HepG2 (cell line): ENCODE measurements around the gene FADD. TPM values are rescaled to one million over a fixed set of nuclear protein-coding genes. Genes with fewer than 3 reads are reported as not detected.

Source experiments
- ATAC-seq: fragments of 200-7000 bp; cut with Tn5 transposase; 3 replicates; pipeline ENCODE4 v1.9.1; 2020; ENCODE audit warnings: mild to moderate bottlenecking, moderate library complexity
- BruUV-seq: library from RNA; stranded (reverse); fragments of 400-500 nt; replicated peaks from 2 replicates; lab custom pipeline; 2021; lab: Mats Ljungman, UMichigan
- CTCF ChIA-PET: fragments of 300-600 bp; formaldehyde crosslinking; extraction: SDS; loops from one replicate; lab custom pipeline; 2021; ENCODE audit warnings: low total read pairs, inconsistent platforms, low intra/inter-chr PET ratio; lab: Yijun Ruan, JAX
- POLR2A ChIA-PET: fragments of 350-600 bp; sonication (Branson Sonifier 250); formaldehyde crosslinking; loops from one replicate; lab custom pipeline; 2020; ENCODE audit warnings: antibody characterized with exemption, inconsistent platforms; lab: Yijun Ruan, JAX
- DNase-seq: peaks from one replicate; pipeline ENCODE4 v3.0.0-alpha.2; 2015; ENCODE audit warnings: low spot score
- FAIRE-seq: peaks from 3 replicates; lab custom pipeline; 2011; peaks lifted over from hg19 to GRCh38; lab: Jason Lieb, UNC
- H2AFZ ChIP-seq: one replicate; pipeline ENCODE4 v1.6.1; 2011; ENCODE audit warnings: low read length, inconsistent platforms
- H3K27ac ChIP-seq: fragments of 300-600 bp; 3 replicates; pipeline ENCODE4 v1.8.0; 2011; ENCODE audit warnings: mixed run types, mild to moderate bottlenecking, mixed read lengths, low read length, inconsistent platforms; ENCODE audit not compliant: insufficient read depth; ENCODE audit errors: extremely low read length
- H3K27me3 ChIP-seq, 2 experiments: fragments of 200-600 bp in 1 of 2; 2 replicates in 1 of 2; 3 replicates in 1 of 2; pipeline versions ENCODE4 v1.6.0 to v1.8.0; 2011; ENCODE audit warnings: low read length in 2 of 2, mild to moderate bottlenecking in 2 of 2, moderate library complexity in 2 of 2, inconsistent platforms in 1 of 2; ENCODE audit not compliant: insufficient read depth in 2 of 2, control insufficient read depth in 1 of 2
- H3K36me3 ChIP-seq, 2 experiments: fragments of 200-600 bp in 1 of 2; replicated peaks in 1 of 2; 2 replicates in 1 of 2; 3 replicates in 1 of 2; pipeline versions ENCODE4 v1.5.1 to v1.8.0; 2011; ENCODE audit warnings: low read length in 2 of 2, inconsistent platforms in 1 of 2; ENCODE audit not compliant: insufficient read depth in 2 of 2, control insufficient read depth in 1 of 2
- H3K4me1 ChIP-seq: 2 replicates; pipeline ENCODE4 v1.5.1; 2012; ENCODE audit warnings: low read length, inconsistent platforms; ENCODE audit not compliant: insufficient read depth
- H3K4me2 ChIP-seq: 2 replicates; pipeline ENCODE4 v1.6.0; 2011; ENCODE audit warnings: low read depth, low read length, inconsistent platforms
- H3K4me3 ChIP-seq, 3 experiments: fragments of 200-600 bp in 1 of 3; sonication (generic), shearing (Covaris generic) in 1 of 3; replicated peaks in 1 of 3; 2 replicates each; pipeline ENCODE4 v1.5.1; 2011 to 2016; ENCODE audit warnings: low read length in 3 of 3, inconsistent platforms in 2 of 3, low read depth in 2 of 3, mild to moderate bottlenecking in 2 of 3, control low read depth in 1 of 3, mixed read lengths in 1 of 3; ENCODE audit not compliant: insufficient read depth in 1 of 3
- H3K79me2 ChIP-seq: one replicate; pipeline ENCODE4 v1.6.1; 2011; ENCODE audit warnings: low read length, inconsistent platforms; ENCODE audit not compliant: insufficient read depth
- H3K9ac ChIP-seq: 2 replicates; pipeline ENCODE4 v1.6.0; 2011; ENCODE audit warnings: mild to moderate bottlenecking, low read depth, low read length, inconsistent platforms; ENCODE audit not compliant: insufficient read depth
- H3K9me3 ChIP-seq: 2 replicates; pipeline ENCODE4 v1.5.1; 2012; ENCODE audit warnings: mild to moderate bottlenecking, low read length
- H4K20me1 ChIP-seq: 2 replicates; pipeline ENCODE4 v1.6.0; 2011; ENCODE audit warnings: inconsistent platforms, mild to moderate bottlenecking, low read length, moderate library complexity; ENCODE audit not compliant: insufficient read depth
- ATF7 ChIP-seq, 2 experiments: fragments of 450-650 bp in 1 of 2; sonication (generic) in 1 of 2; formaldehyde crosslinking in 1 of 2; IDR thresholded peaks; 2 replicates each; pipeline versions ENCODE4 v1.4.0 to v1.6.1; 2016 to 2020; ENCODE audit warnings: antibody characterized with exemption in 1 of 2, mild to moderate bottlenecking in 1 of 2, missing genetic modification reagents in 1 of 2
- FOXM1 ChIP-seq: sonication (generic); formaldehyde crosslinking; IDR thresholded peaks from 2 replicates; pipeline ENCODE4 v1.5.0; 2020; ENCODE audit warnings: missing genetic modification reagents
- MEIS2 ChIP-seq: sonication (generic); formaldehyde crosslinking; IDR thresholded peaks from 2 replicates; pipeline ENCODE4 v1.9.0; 2021; ENCODE audit warnings: mild to moderate bottlenecking, missing genetic modification reagents
- NFE2L1 ChIP-seq: sonication (generic); formaldehyde crosslinking; IDR thresholded peaks from 2 replicates; pipeline ENCODE4 v1.4.0; 2020; ENCODE audit warnings: missing genetic modification reagents, mild to moderate bottlenecking, borderline replicate concordance
- PHF20 ChIP-seq: sonication (generic); formaldehyde crosslinking; IDR thresholded peaks from 2 replicates; pipeline ENCODE4 v1.5.0; 2020; ENCODE audit warnings: mild to moderate bottlenecking, missing genetic modification reagents
- TOPORS ChIP-seq: sonication (generic); formaldehyde crosslinking; IDR thresholded peaks from 2 replicates; pipeline ENCODE4 v1.8.0; 2023; ENCODE audit warnings: mild to moderate bottlenecking, missing genetic modification reagents
- ZBTB42 ChIP-seq: sonication (generic); formaldehyde crosslinking; IDR thresholded peaks from 2 replicates; pipeline ENCODE4 v1.5.0; 2020; ENCODE audit warnings: mild to moderate bottlenecking, missing genetic modification reagents
- ZNF205 ChIP-seq: IDR thresholded peaks from 2 replicates; pipeline ENCODE4 v1.6.1; 2018; ENCODE audit warnings: missing biosample characterization, missing genetic modification reagents
- ZNF496 ChIP-seq: sonication (generic); formaldehyde crosslinking; IDR thresholded peaks from 2 replicates; pipeline ENCODE4 v1.8.1; 2023; ENCODE audit warnings: mild to moderate bottlenecking, moderate library complexity, missing genetic modification reagents; ENCODE audit not compliant: insufficient replicate concordance
- ZNF775 ChIP-seq: sonication (generic); formaldehyde crosslinking; IDR thresholded peaks from 2 replicates; pipeline ENCODE4 v1.4.0; 2020; ENCODE audit warnings: missing genetic modification reagents, mild to moderate bottlenecking, moderate library complexity, borderline replicate concordance
- ZNF816 ChIP-seq: sonication (generic); formaldehyde crosslinking; IDR thresholded peaks from 2 replicates; pipeline ENCODE4 v1.8.0; 2022; ENCODE audit warnings: missing genetic modification reagents, mild to moderate bottlenecking, borderline replicate concordance
- WGBS: methylation state at CpG from one replicate; pipeline ENCODE4 v1.1.6; 2017; ENCODE audit warnings: low lambda C conversion rate; 5-methylcytosine and 5-hydroxymethylcytosine counted together
- in situ Hi-C: cut with HindIII; loops from 2 replicates; pipeline ENCODE4 v1.10.0; 2017; ENCODE audit warnings: low pct_unique_long_range_greater_than_20kb; ENCODE audit not compliant: extremely low pct_ligation_motif_present
- intact Hi-C: fragments of 100-400 bp; cut with micrococcal nuclease; formaldehyde crosslinking; loops from one replicate; pipeline ENCODE4 v1.10.0; 2022; ENCODE audit not compliant: unreplicated experiment
- polyA plus RNA-seq, 8 experiments: library from polyadenylated mRNA; depleted of rRNA in 3 of 8; stranded (reverse) in 7 of 8; unstranded in 1 of 8; fragments of >200 nt; fragmentation: Illumina TruSeq in 4 of 8; extraction: Trizol in 4 of 8; gene quantifications; 2 replicates each; pipeline versions ENCODE4 v1.2.1 to v1.2.3, GENCODE V29; 2011 to 2016; ENCODE audit warnings: low read depth in 4 of 8, missing spikeins in 1 of 8, mixed read lengths in 1 of 8; ENCODE audit not compliant: insufficient read depth in 1 of 8
- total RNA-seq, 5 experiments: library from RNA; depleted of rRNA; stranded (reverse); fragments of >200 nt; fragmentation: Illumina TruSeq; extraction: Trizol; gene quantifications; 2 replicates each; pipeline ENCODE4 v1.2.3, GENCODE V29; 2016; ENCODE audit warnings: low read depth in 1 of 5
- TF ChIP-seq, protein P1 (sequence below): sonication (generic); formaldehyde crosslinking; IDR thresholded peaks from 2 replicates; pipeline ENCODE4 v1.4.0; 2020; ENCODE audit warnings: missing genetic modification reagents
- TF ChIP-seq, protein P2 (sequence below): sonication (generic); formaldehyde crosslinking; IDR thresholded peaks from 2 replicates; pipeline ENCODE4 v1.4.0; 2020; ENCODE audit warnings: missing genetic modification reagents
- TF ChIP-seq, protein P3 (sequence below): sonication (generic); formaldehyde crosslinking; IDR thresholded peaks from 2 replicates; pipeline ENCODE4 v1.4.0; 2020; ENCODE audit warnings: mild to moderate bottlenecking, missing genetic modification reagents

FADD gene
- total and polyA plus RNA-seq, 2 of the 13 experiments (the other 11 are each of a cell fraction or from before 2014, with no cell fraction given), result 14.2 to 22.2 TPM

DNA sequence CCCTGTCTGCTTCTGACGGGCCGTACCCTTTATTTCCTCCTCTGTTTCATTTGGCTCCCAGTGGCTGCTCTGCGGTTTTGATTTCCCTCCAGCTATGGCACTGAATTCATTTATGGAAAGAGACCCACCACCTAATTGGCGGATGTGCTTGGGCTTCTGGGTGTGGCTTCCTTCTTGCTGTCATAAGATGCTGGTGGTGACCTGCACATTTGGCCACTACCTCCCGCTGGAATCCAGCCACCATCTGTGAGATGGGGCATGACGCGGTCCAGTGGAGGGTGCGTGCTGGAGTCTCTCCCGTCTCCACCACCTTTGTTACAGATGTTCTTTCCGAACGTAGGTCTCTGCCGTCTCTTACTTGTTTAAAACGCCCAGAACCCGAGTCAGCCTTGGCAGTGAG, 47.7 kb upstream of the FADD start:
- no peak for ATAC-seq
- no peaks in the 10 kb centered on the region; the same call in 1 of the 2 replicates for H4K20me1 ChIP-seq
- intact Hi-C loops (no loop called here), in situ Hi-C loops (no loop called here)
- no peak overlapping the region for H2AFZ ChIP-seq
- BruUV-seq, result no TSS peak
- CTCF ChIA-PET, result no interaction called here
- H3K4me3 ChIP-seq, result no peak overlapping the region
- H3K36me3 ChIP-seq, result no peaks in the 10 kb centered on the region
- peaks cover 8 to 49% of the 10 kb centered on the region in 2 experiments; a peak in 3 of 5 replicates for H3K27me3 ChIP-seq
- no peak for DNase-seq
- H3K27ac ChIP-seq, result no peak overlapping the region
- H3K79me2 ChIP-seq, result no peaks in the 10 kb centered on the region
- TF ChIP-seq NFE2L1 (CRISPR knock-in tag) (no peak), ZNF816 (CRISPR knock-in tag) (no peak), ZNF775 (no peak), ZNF496 (CRISPR knock-in tag) (no peak), TOPORS (CRISPR knock-in tag) (no peak), ZNF205 (CRISPR knock-in tag) (no peak), FOXM1 (CRISPR knock-in tag) (no peak), ATF7 (IDR thresholded peaks at IDR 0.05) (no peak), ATF7 (CRISPR knock-in tag; IDR thresholded peaks at IDR 0.05) (no peak), ZBTB42 (CRISPR knock-in tag) (no peak), MEIS2 (no peak), PHF20 (no peak)
- TF ChIP-seq, protein P1, sequence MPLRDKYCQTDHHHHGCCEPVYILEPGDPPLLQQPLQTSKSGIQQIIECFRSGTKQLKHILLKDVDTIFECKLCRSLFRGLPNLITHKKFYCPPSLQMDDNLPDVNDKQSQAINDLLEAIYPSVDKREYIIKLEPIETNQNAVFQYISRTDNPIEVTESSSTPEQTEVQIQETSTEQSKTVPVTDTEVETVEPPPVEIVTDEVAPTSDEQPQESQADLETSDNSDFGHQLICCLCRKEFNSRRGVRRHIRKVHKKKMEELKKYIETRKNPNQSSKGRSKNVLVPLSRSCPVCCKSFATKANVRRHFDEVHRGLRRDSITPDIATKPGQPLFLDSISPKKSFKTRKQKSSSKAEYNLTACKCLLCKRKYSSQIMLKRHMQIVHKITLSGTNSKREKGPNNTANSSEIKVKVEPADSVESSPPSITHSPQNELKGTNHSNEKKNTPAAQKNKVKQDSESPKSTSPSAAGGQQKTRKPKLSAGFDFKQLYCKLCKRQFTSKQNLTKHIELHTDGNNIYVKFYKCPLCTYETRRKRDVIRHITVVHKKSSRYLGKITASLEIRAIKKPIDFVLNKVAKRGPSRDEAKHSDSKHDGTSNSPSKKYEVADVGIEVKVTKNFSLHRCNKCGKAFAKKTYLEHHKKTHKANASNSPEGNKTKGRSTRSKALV (CRISPR knock-in tag), result no peak
- TF ChIP-seq, protein P2, sequence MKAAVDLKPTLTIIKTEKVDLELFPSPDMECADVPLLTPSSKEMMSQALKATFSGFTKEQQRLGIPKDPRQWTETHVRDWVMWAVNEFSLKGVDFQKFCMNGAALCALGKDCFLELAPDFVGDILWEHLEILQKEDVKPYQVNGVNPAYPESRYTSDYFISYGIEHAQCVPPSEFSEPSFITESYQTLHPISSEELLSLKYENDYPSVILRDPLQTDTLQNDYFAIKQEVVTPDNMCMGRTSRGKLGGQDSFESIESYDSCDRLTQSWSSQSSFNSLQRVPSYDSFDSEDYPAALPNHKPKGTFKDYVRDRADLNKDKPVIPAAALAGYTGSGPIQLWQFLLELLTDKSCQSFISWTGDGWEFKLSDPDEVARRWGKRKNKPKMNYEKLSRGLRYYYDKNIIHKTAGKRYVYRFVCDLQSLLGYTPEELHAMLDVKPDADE (CRISPR knock-in tag), result no peak
- TF ChIP-seq, protein P3, sequence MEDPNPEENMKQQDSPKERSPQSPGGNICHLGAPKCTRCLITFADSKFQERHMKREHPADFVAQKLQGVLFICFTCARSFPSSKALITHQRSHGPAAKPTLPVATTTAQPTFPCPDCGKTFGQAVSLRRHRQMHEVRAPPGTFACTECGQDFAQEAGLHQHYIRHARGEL, result no peak
- no peak overlapping the region for H3K4me2 ChIP-seq
- POLR2A ChIA-PET, result no interaction called here
- WGBS, result 66% methylated on average over 9 of the region's 14 CpGs
- no peaks in the 10 kb centered on the region for H3K9me3 ChIP-seq
- no peak overlapping the region for H3K9ac ChIP-seq
- H3K4me1 ChIP-seq, result no peaks in the 10 kb centered on the region
- FAIRE-seq, result no peak
